K562 (cell line): ENCODE data around the gene HSPB1. TPM values are rescaled to one million over a fixed set of nuclear protein-coding genes. Genes with fewer than 3 reads are reported as not detected.
A peak's percentile ranks its signal among the peaks of the same experiment; 100 is the strongest.

Experiments
- ATAC-seq: fragments of 200-7000 bp; cut with Tn5 transposase; 3 replicates; pipeline ENCODE4 v1.9.1; 2020; ENCODE audit warnings: moderate library complexity
- BruUV-seq: library from RNA; stranded (reverse); fragments of 400-500 nt; replicated peaks from 2 replicates; lab custom pipeline; 2021; lab: Mats Ljungman, UMichigan
- CTCF ChIA-PET: fragments of 300-600 bp; formaldehyde crosslinking; extraction: SDS; loops from one replicate; lab custom pipeline; 2021; ENCODE audit warnings: low intra/inter-chr PET ratio; lab: Yijun Ruan, JAX
- POLR2A ChIA-PET: fragments of 300-600, 350-650 bp; sonication (Branson Sonifier 250); formaldehyde crosslinking; extraction: SDS; loops from one replicate; lab custom pipeline; 2021; ENCODE audit warnings: antibody characterized with exemption, inconsistent platforms; lab: Yijun Ruan, JAX
- DNase-seq, 4 experiments: peaks; one replicate each; pipeline versions ENCODE4 v3.0.0 to v3.0.0-alpha.2; 2011 to 2018; ENCODE audit warnings: low spot score in 3 of 4, mixed read lengths in 3 of 4; ENCODE audit errors: extremely low read depth in 1 of 4
- FAIRE-seq: peaks from 2 replicates; lab custom pipeline; 2011; peaks lifted over from hg19 to GRCh38; lab: Jason Lieb, UNC
- H2AFZ ChIP-seq: 2 replicates; pipeline ENCODE4 v1.6.0; 2011; ENCODE audit warnings: low read depth, low read length, control low read depth, inconsistent platforms
- H3K27ac ChIP-seq: fragments of 200-600 bp; 3 replicates; pipeline ENCODE4 v1.8.0; 2011; ENCODE audit warnings: low read depth, mild to moderate bottlenecking, control low read depth, inconsistent platforms, low read length, moderate library complexity, mixed read lengths; ENCODE audit errors: extremely low read depth
- H3K27me3 ChIP-seq, 2 experiments: fragments of 300-600 bp in 1 of 2; 2 replicates in 1 of 2; 3 replicates in 1 of 2; pipeline versions ENCODE4 v1.6.0 to v1.8.0; 2011; ENCODE audit warnings: inconsistent platforms in 2 of 2, low read length in 2 of 2, mild to moderate bottlenecking in 1 of 2, mixed read lengths in 1 of 2, moderate library complexity in 1 of 2; ENCODE audit not compliant: control insufficient read depth in 2 of 2, insufficient read depth in 2 of 2
- H3K36me3 ChIP-seq: fragments of 300-600 bp; 3 replicates; pipeline ENCODE4 v1.8.0; 2011; ENCODE audit warnings: mild to moderate bottlenecking, low read length, inconsistent platforms; ENCODE audit not compliant: control insufficient read depth, insufficient read depth
- H3K4me1 ChIP-seq, 2 experiments: fragments of 200-600 bp in 1 of 2; replicated peaks in 1 of 2; 2 replicates in 1 of 2; 3 replicates in 1 of 2; pipeline versions ENCODE4 v1.5.1 to v1.8.0; 2011; ENCODE audit warnings: inconsistent platforms in 2 of 2, low read length in 2 of 2, mild to moderate bottlenecking in 1 of 2, mixed read lengths in 1 of 2, moderate library complexity in 1 of 2; ENCODE audit not compliant: control insufficient read depth in 2 of 2, insufficient read depth in 2 of 2
- H3K4me2 ChIP-seq: 2 replicates; pipeline ENCODE4 v1.6.1; 2011; ENCODE audit warnings: low read length, control low read depth, inconsistent platforms, mixed read lengths; ENCODE audit not compliant: insufficient read depth
- H3K4me3 ChIP-seq: fragments of 200-600 bp; sonication (generic), shearing (Covaris generic); 2 replicates; pipeline ENCODE4 v1.5.1; 2016; ENCODE audit warnings: control low read depth, inconsistent platforms
- H3K79me2 ChIP-seq: fragments of 200-600 bp; 3 replicates; pipeline ENCODE4 v1.8.0; 2011; ENCODE audit warnings: low read length, inconsistent platforms; ENCODE audit not compliant: control insufficient read depth, insufficient read depth
- H3K9ac ChIP-seq, 2 experiments: 2 replicates each; pipeline versions ENCODE4 v1.6.0 to v1.6.1; 2011; ENCODE audit warnings: low read depth in 2 of 2, low read length in 2 of 2, control low read depth in 1 of 2, inconsistent platforms in 1 of 2, mild to moderate bottlenecking in 1 of 2, mixed read lengths in 1 of 2; ENCODE audit not compliant: insufficient read depth in 1 of 2
- H3K9me1 ChIP-seq: one replicate; pipeline ENCODE4 v1.6.0; 2011; ENCODE audit warnings: inconsistent platforms, mild to moderate bottlenecking, low read length, moderate library complexity; ENCODE audit not compliant: control insufficient read depth, insufficient read depth
- H3K9me3 ChIP-seq: replicated peaks from 2 replicates; pipeline ENCODE4 v1.5.1; 2011; ENCODE audit warnings: low read depth, low read length, inconsistent platforms; ENCODE audit not compliant: control insufficient read depth, insufficient read depth
- H4K20me1 ChIP-seq: replicated peaks from 2 replicates; pipeline ENCODE4 v1.6.1; 2011; ENCODE audit warnings: low read length, inconsistent platforms, mixed read lengths; ENCODE audit not compliant: control insufficient read depth, insufficient read depth
- BHLHE40 ChIP-seq: IDR thresholded peaks from 2 replicates; pipeline ENCODE4 v1.6.1; 2011; ENCODE audit warnings: low read length, improper control_type of control experiment
- RAD21 ChIP-seq, 2 experiments: fragments of 250-450 bp in 1 of 2; fragments of 450-650 bp in 1 of 2; sonication (Bioruptor Pico) in 1 of 2; formaldehyde crosslinking in 1 of 2; IDR thresholded peaks in 1 of 2; conservative IDR thresholded peaks in 1 of 2; 2 replicates each; pipeline versions ENCODE4 v1.4.0 to v1.8.0; 2020 to 2022; ENCODE audit warnings: mild to moderate bottlenecking in 2 of 2, moderate library complexity in 1 of 2
- RB1 ChIP-seq: fragments of 450-650 bp; IDR thresholded peaks from 2 replicates; pipeline ENCODE4 v1.6.1; 2017; ENCODE audit warnings: low read depth, mild to moderate bottlenecking
- SAFB ChIP-seq: fragments of 200-400 bp; formaldehyde crosslinking; IDR thresholded peaks from 2 replicates; pipeline ENCODE4 v1.6.1; 2017; ENCODE audit warnings: low read depth, low read length, borderline replicate concordance
- ZNF224 ChIP-seq: sonication (generic); formaldehyde crosslinking; IDR thresholded peaks from 2 replicates; pipeline ENCODE4 v1.8.0; 2022; ENCODE audit warnings: mild to moderate bottlenecking, missing genetic modification reagents
- ZNF695 ChIP-seq: fragments of 450-650 bp; formaldehyde crosslinking; IDR thresholded peaks from 2 replicates; pipeline ENCODE4 v1.4.0; 2020; ENCODE audit warnings: mild to moderate bottlenecking, moderate library complexity
- WGBS: fragments of 100-300 bp; shearing (Covaris generic); methylation state at CpG from one replicate; pipeline ENCODE4 v1.1.6; 2016; ENCODE audit warnings: low coverage, mixed read lengths; ENCODE audit not compliant: insufficient coverage; ENCODE audit errors: missing lambda C conversion rate; 5-methylcytosine and 5-hydroxymethylcytosine counted together
- in situ Hi-C: fragments of 300-500 bp; cut with MboI; formaldehyde crosslinking; loops from 4 replicates; pipeline ENCODE4 v1.15.0; 2018; ENCODE audit warnings: inconsistent platforms, mixed read lengths
- intact Hi-C: fragments of 100-400 bp; cut with micrococcal nuclease; formaldehyde crosslinking; loops from 2 replicates; pipeline ENCODE4 v1.14.2; 2022
- polyA plus RNA-seq, 8 experiments: library from polyadenylated mRNA; depleted of rRNA in 4 of 8; stranded (reverse) in 5 of 8; unstranded in 3 of 8; fragments of >200 nt; fragmentation: Nextera tagmentation in 2 of 8; fragmentation: Illumina TruSeq in 1 of 8; extraction: Ambion mirVana in 2 of 8; extraction: Trizol in 1 of 8; gene quantifications; 2 replicates each; pipeline versions ENCODE4 v1.2.1 to v1.2.3, GENCODE V29; 2011 to 2014; ENCODE audit warnings: inconsistent platforms in 1 of 8, missing spikeins in 1 of 8
- total RNA-seq, 7 experiments: library from RNA; depleted of rRNA in 6 of 7; stranded (reverse); fragments of >200 nt in 6 of 7; fragmentation: Illumina TruSeq in 2 of 7; extraction: Trizol in 2 of 7; gene quantifications; 2 replicates each; pipeline versions ENCODE4 v1.2.1 to v1.2.3, GENCODE V29; 2011 to 2021; ENCODE audit warnings: low replicate concordance in 1 of 7
- TF ChIP-seq, protein P1 (sequence below), 3 experiments: IDR thresholded peaks in 2 of 3; conservative IDR thresholded peaks in 1 of 3; 2 replicates each; pipeline ENCODE4 v1.5.1; 2011 to 2012; ENCODE audit warnings: low read length in 3 of 3, mild to moderate bottlenecking in 3 of 3, control low read depth in 2 of 3, improper control_type of control experiment in 1 of 3, inconsistent platforms in 1 of 3, low read depth in 1 of 3, mixed read lengths in 1 of 3, moderate library complexity in 1 of 3; ENCODE audit not compliant: insufficient read depth in 2 of 3
- TF ChIP-seq, protein P2 (sequence below): fragments of 250-450 bp; sonication (Bioruptor Pico); IDR thresholded peaks from 2 replicates; pipeline ENCODE4 v1.8.0; 2021; ENCODE audit warnings: borderline replicate concordance, mild to moderate bottlenecking, moderate library complexity; ENCODE audit not compliant: poor library complexity, severe bottlenecking
- TF ChIP-seq, protein P3 (sequence below): fragments of 250-450 bp; sonication (Bioruptor Pico); IDR thresholded peaks from 2 replicates; pipeline ENCODE4 v1.9.0; 2021; ENCODE audit warnings: mild to moderate bottlenecking, inconsistent platforms

The HSPB1 gene
- total and polyA plus RNA-seq, 9 of the 15 experiments (the other 6 are each of a cell fraction or from before 2014, with no cell fraction given), result 27.1 to 522 (median 138) TPM

DNA sequence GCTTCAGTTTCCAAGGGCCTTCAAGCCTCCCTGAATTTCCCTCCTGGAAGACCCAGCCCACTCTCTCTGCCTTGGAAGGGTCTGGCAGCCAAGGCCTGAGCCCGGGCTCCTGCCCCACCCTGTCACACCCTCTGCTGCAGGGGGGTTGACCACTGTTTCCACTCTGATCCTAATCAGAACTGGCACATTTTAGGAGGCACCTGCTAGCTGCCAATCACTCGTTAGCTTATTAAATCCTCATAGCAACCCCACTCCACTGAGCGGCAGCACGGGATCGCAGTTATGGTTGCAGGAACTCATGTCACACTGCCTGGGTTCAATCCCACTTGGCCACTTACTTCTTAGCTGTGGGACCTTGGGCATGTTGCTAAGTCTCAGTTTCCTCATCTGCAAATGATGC, 12.9 kb downstream of the HSPB1 start:
- BruUV-seq, result no TSS peak
- ChIA-PET POLR2A (interaction anchor here (1.1 kb wide), 1 partner anchor 9 kb away, joined by 3 read pairs; no protein-coding TSS in a partner anchor), CTCF (interaction anchor here (0.7 to 4.1 kb wide), 5 partner anchors 18 to 246 kb away, joined by 3 to 111 read pairs (median 4); no protein-coding TSS in a partner anchor)
- Histone ChIP-seq H3K27ac (no peak overlapping the region), H3K4me2 (no peak overlapping the region), H3K9ac (peak overlapping the region in 1 of 2 experiments; percentile 77; a peak in 2 of 4 replicates), H2AFZ (no peak overlapping the region), H3K4me1 (peaks cover 28 to 45% of the 10 kb centered on the region in 2 experiments; a peak in 4 of 5 replicates), H3K27me3 (no peaks in the 10 kb centered on the region), H3K36me3 (no peaks in the 10 kb centered on the region; the same call in 2 of the 3 replicates), H3K79me2 (peaks cover 17% of the 10 kb centered on the region), H4K20me1 (no peaks in the 10 kb centered on the region), H3K4me3 (no peak overlapping the region), H3K9me3 (no peaks in the 10 kb centered on the region), H3K9me1 (no peaks in the 10 kb centered on the region)
- no peak for FAIRE-seq
- in situ Hi-C loops (no loop called here), intact Hi-C loops (loop anchor here (2.0 kb wide), 1 partner anchor 53 kb away; no protein-coding TSS in a partner anchor)
- ATAC-seq, result no peak
- peak in 2 of 4 experiments; percentile 47 to 50 for DNase-seq
- WGBS, result 27% methylated on average over 5 of the region's 5 CpGs
- TF ChIP-seq ZNF695 (CRISPR knock-in tag) (no peak), BHLHE40 (peak; percentile 25; the same call in 1 of the 2 replicates), SAFB (no peak), RB1 (no peak), ZNF224 (CRISPR knock-in tag) (no peak), RAD21 (CRISPR knock-in tag; conservative IDR thresholded peaks at IDR 0.05 in 1 of 2, IDR thresholded peaks at IDR 0.05 in 1 of 2) (peak in 1 of 2 experiments; percentile 39; a peak in 2 of 4 replicates)
- TF ChIP-seq, protein P1, sequence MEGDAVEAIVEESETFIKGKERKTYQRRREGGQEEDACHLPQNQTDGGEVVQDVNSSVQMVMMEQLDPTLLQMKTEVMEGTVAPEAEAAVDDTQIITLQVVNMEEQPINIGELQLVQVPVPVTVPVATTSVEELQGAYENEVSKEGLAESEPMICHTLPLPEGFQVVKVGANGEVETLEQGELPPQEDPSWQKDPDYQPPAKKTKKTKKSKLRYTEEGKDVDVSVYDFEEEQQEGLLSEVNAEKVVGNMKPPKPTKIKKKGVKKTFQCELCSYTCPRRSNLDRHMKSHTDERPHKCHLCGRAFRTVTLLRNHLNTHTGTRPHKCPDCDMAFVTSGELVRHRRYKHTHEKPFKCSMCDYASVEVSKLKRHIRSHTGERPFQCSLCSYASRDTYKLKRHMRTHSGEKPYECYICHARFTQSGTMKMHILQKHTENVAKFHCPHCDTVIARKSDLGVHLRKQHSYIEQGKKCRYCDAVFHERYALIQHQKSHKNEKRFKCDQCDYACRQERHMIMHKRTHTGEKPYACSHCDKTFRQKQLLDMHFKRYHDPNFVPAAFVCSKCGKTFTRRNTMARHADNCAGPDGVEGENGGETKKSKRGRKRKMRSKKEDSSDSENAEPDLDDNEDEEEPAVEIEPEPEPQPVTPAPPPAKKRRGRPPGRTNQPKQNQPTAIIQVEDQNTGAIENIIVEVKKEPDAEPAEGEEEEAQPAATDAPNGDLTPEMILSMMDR (IDR thresholded peaks at IDR 0.05 in 2 of 3, conservative IDR thresholded peaks at IDR 0.05 in 1 of 3; ENCODE audit: insufficient read depth in 2 of 3, low read depth in 1 of 3, low read length in 3 of 3), result peak; percentile 22 to 51 (median 35); a peak in 3 of 6 replicates
- TF ChIP-seq, protein P2, sequence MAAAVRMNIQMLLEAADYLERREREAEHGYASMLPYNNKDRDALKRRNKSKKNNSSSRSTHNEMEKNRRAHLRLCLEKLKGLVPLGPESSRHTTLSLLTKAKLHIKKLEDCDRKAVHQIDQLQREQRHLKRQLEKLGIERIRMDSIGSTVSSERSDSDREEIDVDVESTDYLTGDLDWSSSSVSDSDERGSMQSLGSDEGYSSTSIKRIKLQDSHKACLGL (CRISPR knock-in tag), result no peak
- TF ChIP-seq, protein P3, sequence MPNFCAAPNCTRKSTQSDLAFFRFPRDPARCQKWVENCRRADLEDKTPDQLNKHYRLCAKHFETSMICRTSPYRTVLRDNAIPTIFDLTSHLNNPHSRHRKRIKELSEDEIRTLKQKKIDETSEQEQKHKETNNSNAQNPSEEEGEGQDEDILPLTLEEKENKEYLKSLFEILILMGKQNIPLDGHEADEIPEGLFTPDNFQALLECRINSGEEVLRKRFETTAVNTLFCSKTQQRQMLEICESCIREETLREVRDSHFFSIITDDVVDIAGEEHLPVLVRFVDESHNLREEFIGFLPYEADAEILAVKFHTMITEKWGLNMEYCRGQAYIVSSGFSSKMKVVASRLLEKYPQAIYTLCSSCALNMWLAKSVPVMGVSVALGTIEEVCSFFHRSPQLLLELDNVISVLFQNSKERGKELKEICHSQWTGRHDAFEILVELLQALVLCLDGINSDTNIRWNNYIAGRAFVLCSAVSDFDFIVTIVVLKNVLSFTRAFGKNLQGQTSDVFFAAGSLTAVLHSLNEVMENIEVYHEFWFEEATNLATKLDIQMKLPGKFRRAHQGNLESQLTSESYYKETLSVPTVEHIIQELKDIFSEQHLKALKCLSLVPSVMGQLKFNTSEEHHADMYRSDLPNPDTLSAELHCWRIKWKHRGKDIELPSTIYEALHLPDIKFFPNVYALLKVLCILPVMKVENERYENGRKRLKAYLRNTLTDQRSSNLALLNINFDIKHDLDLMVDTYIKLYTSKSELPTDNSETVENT (CRISPR knock-in tag), result peak; percentile 52; the same call in 1 of the 2 replicates
